H9 (cell line): Measurements from ENCODE around the gene CERK. TPM values are rescaled to one million over a fixed set of nuclear protein-coding genes. Genes with fewer than 3 reads are reported as not detected.

Experiments used
- DNase-seq: peaks from one replicate; pipeline ENCODE4 v3.0.0-alpha.2; 2017
- H2AFZ ChIP-seq: one replicate; pipeline ENCODE4 v1.6.1; 2013; ENCODE audit warnings: mild to moderate bottlenecking, low read length, control low read depth, moderate library complexity
- H2AK5ac ChIP-seq: 2 replicates; pipeline ENCODE4 v1.6.1; 2013; ENCODE audit warnings: low read length, control low read depth, mixed read lengths; ENCODE audit not compliant: insufficient read length
- H2BK120ac ChIP-seq: one replicate; pipeline ENCODE4 v1.6.1; 2013; ENCODE audit warnings: low read depth, mild to moderate bottlenecking, low read length, control low read depth, inconsistent platforms; ENCODE audit not compliant: poor library complexity, severe bottlenecking
- H2BK12ac ChIP-seq: 2 replicates; pipeline ENCODE4 v1.6.1; 2013; ENCODE audit warnings: low read length, control low read depth, mixed read lengths, low read depth; ENCODE audit not compliant: insufficient read length
- H2BK15ac ChIP-seq: 2 replicates; pipeline ENCODE4 v1.6.1; 2013; ENCODE audit warnings: low read depth, low read length, control low read depth
- H2BK20ac ChIP-seq: one replicate; pipeline ENCODE4 v1.6.1; 2013; ENCODE audit warnings: low read depth, mild to moderate bottlenecking, low read length, control low read depth, inconsistent platforms; ENCODE audit not compliant: poor library complexity, severe bottlenecking
- H2BK5ac ChIP-seq: 2 replicates; pipeline ENCODE4 v1.6.1; 2013; ENCODE audit warnings: low read length, control low read depth, mixed read lengths; ENCODE audit not compliant: insufficient read length
- H3K14ac ChIP-seq: 2 replicates; pipeline ENCODE4 v1.6.1; 2013; ENCODE audit warnings: low read length, control low read depth; ENCODE audit not compliant: insufficient read depth
- H3K18ac ChIP-seq: 2 replicates; pipeline ENCODE4 v1.6.1; 2013; ENCODE audit warnings: low read depth, mild to moderate bottlenecking, mixed read lengths, low read length, control low read depth; ENCODE audit not compliant: insufficient read length
- H3K23ac ChIP-seq: 2 replicates; pipeline ENCODE4 v1.6.1; 2013; ENCODE audit warnings: low read length, control low read depth, mixed read lengths, low read depth; ENCODE audit not compliant: insufficient read length
- H3K23me2 ChIP-seq: 2 replicates; pipeline ENCODE4 v1.6.1; 2013; ENCODE audit warnings: low read depth, mild to moderate bottlenecking, mixed read lengths, low read length, control low read depth; ENCODE audit not compliant: insufficient read length, poor library complexity, severe bottlenecking
- H3K27ac ChIP-seq: 2 replicates; pipeline ENCODE4 v1.5.1; 2013; ENCODE audit warnings: low read length, control low read depth, mixed read lengths, low read depth; ENCODE audit not compliant: insufficient read length
- H3K27me3 ChIP-seq: 2 replicates; pipeline ENCODE4 v1.6.1; 2013; ENCODE audit warnings: low read length, control low read depth, inconsistent platforms; ENCODE audit not compliant: insufficient read depth
- H3K4ac ChIP-seq: 2 replicates; pipeline ENCODE4 v1.6.1; 2013; ENCODE audit warnings: low read depth, mild to moderate bottlenecking, control low read depth, inconsistent platforms, low read length, moderate library complexity
- H3K4me1 ChIP-seq: 2 replicates; pipeline ENCODE4 v1.6.1; 2013; ENCODE audit warnings: low read length, control low read depth, inconsistent platforms; ENCODE audit not compliant: insufficient read depth
- H3K4me2 ChIP-seq: 2 replicates; pipeline ENCODE4 v1.6.1; 2013; ENCODE audit warnings: low read length, control low read depth, mixed read lengths; ENCODE audit not compliant: insufficient read length, insufficient read depth
- H3K56ac ChIP-seq: 2 replicates; pipeline ENCODE4 v1.6.1; 2013; ENCODE audit warnings: low read depth, mild to moderate bottlenecking, mixed read lengths, low read length, control low read depth; ENCODE audit not compliant: insufficient read length
- H3K79me1 ChIP-seq: 2 replicates; pipeline ENCODE4 v1.6.1; 2013; ENCODE audit warnings: low read depth, mild to moderate bottlenecking, moderate library complexity, low read length, control low read depth, inconsistent platforms; ENCODE audit not compliant: insufficient read depth, poor library complexity, severe bottlenecking
- H3K79me2 ChIP-seq: 2 replicates; pipeline ENCODE4 v1.6.1; 2013; ENCODE audit warnings: low read length, control low read depth, inconsistent platforms; ENCODE audit not compliant: insufficient read depth
- H3K9ac ChIP-seq: 2 replicates; pipeline ENCODE4 v1.6.1; 2013; ENCODE audit warnings: low read length, control low read depth, mixed read lengths; ENCODE audit not compliant: insufficient read length; ENCODE audit errors: extremely low read depth
- H3K9me3 ChIP-seq: one replicate; pipeline ENCODE4 v1.6.1; 2013; ENCODE audit warnings: low read depth, low read length, inconsistent platforms; ENCODE audit not compliant: control insufficient read depth
- H3T11ph ChIP-seq: one replicate; pipeline ENCODE4 v1.6.1; 2013; ENCODE audit warnings: mild to moderate bottlenecking, low read length, control low read depth, inconsistent platforms
- H4K20me1 ChIP-seq: one replicate; pipeline ENCODE4 v1.6.1; 2013; ENCODE audit not compliant: control insufficient read depth, insufficient read length, insufficient read depth
- H4K5ac ChIP-seq: 2 replicates; pipeline ENCODE4 v1.6.1; 2013; ENCODE audit warnings: low read depth, mild to moderate bottlenecking, mixed read lengths, low read length, control low read depth; ENCODE audit not compliant: insufficient read length
- H4K8ac ChIP-seq: replicated peaks from 2 replicates; pipeline ENCODE4 v1.6.1; 2013; ENCODE audit warnings: low read length, control low read depth, mixed read lengths, low read depth; ENCODE audit not compliant: insufficient read length
- H4K91ac ChIP-seq: 2 replicates; pipeline ENCODE4 v1.6.1; 2013; ENCODE audit warnings: low read depth, mild to moderate bottlenecking, moderate library complexity, mixed read lengths, low read length, control low read depth; ENCODE audit not compliant: insufficient read length
- H3K27ac Mint-ChIP-seq, 3 experiments: 2 replicates in 2 of 3; 3 replicates in 1 of 3; pipeline ENCODE4 v1.8.0; 2020 to 2021; ENCODE audit warnings: mixed read lengths in 3 of 3, mild to moderate bottlenecking in 1 of 3, moderate library complexity in 1 of 3
- H3K27me3 Mint-ChIP-seq: 2 replicates; pipeline ENCODE4 v1.8.0; 2021; ENCODE audit warnings: low read depth, mild to moderate bottlenecking, moderate library complexity, mixed read lengths
- H3K36me3 Mint-ChIP-seq, 3 experiments: 2 replicates in 2 of 3; 3 replicates in 1 of 3; pipeline ENCODE4 v1.8.0; 2020 to 2021; ENCODE audit warnings: low read depth in 3 of 3, mixed read lengths in 3 of 3; ENCODE audit not compliant: insufficient read depth in 1 of 3
- H3K4me1 Mint-ChIP-seq, 2 experiments: 2 replicates each; pipeline ENCODE4 v1.8.0; 2020; ENCODE audit warnings: mixed read lengths in 2 of 2
- H3K4me3 Mint-ChIP-seq, 2 experiments: 2 replicates in 1 of 2; 3 replicates in 1 of 2; pipeline ENCODE4 v1.8.0; 2020 to 2021; ENCODE audit warnings: mild to moderate bottlenecking in 2 of 2, mixed read lengths in 2 of 2, moderate library complexity in 1 of 2
- H3K9me3 Mint-ChIP-seq, 2 experiments: 2 replicates in 1 of 2; 3 replicates in 1 of 2; pipeline ENCODE4 v1.8.0; 2020; ENCODE audit warnings: mild to moderate bottlenecking in 2 of 2, mixed read lengths in 2 of 2, moderate library complexity in 1 of 2
- CTCF ChIP-seq: fragments of 200-600 bp; sonication (generic); conservative IDR thresholded peaks from 3 replicates; pipeline ENCODE4 v1.8.0; 2021; ENCODE audit warnings: antibody characterized with exemption, mild to moderate bottlenecking
- WGBS: extraction: QIAGEN DNeasy Blood & Tissue Kit; methylation state at CpG from one replicate; pipeline ENCODE4 v1.1.7; 2013; ENCODE audit warnings: missing lambda C conversion rate, low lambda C conversion rate, mixed read lengths; ENCODE audit not compliant: insufficient read length; ENCODE audit errors: extremely low coverage; 5-methylcytosine and 5-hydroxymethylcytosine counted together
- total RNA-seq: library from RNA; stranded (reverse); gene quantifications from 2 replicates; pipeline ENCODE4 v1.2.1, GENCODE V29; 2021

Gene CERK
- total RNA-seq, 1 experiment from 2014 or later: 47.1 TPM

GRCh38 chr22:46654927-46655595 is 83.0 kb downstream of the CERK start:
- H2BK12ac ChIP-seq: no peak overlapping the region
- no peak for TF ChIP-seq CTCF
- no peaks in the 10 kb centered on the region for H3K79me2 ChIP-seq
- Mint-ChIP-seq H3K4me1 (peaks cover 8% of the 10 kb centered on the region in 2 experiments), H3K9me3 (no peaks in the 10 kb centered on the region; a peak in 1 of 5 replicates), H3K4me3 (no peak overlapping the region; a peak in 1 of 5 replicates), H3K27me3 (no peaks in the 10 kb centered on the region), H3K36me3 (no peaks in the 10 kb centered on the region), H3K27ac (peak overlapping the region in 1 of 3 experiments; percentile 75; a peak in 4 of 7 replicates)
- no peak overlapping the region for H2BK15ac ChIP-seq
- no peak overlapping the region for H2BK5ac ChIP-seq
- no peak overlapping the region for H3K4me2 ChIP-seq
- no peak overlapping the region for H3K14ac ChIP-seq
- no peaks in the 10 kb centered on the region for H3K9me3 ChIP-seq
- H3K56ac ChIP-seq: no peak overlapping the region
- no peak overlapping the region for H2BK20ac ChIP-seq
- H4K5ac ChIP-seq: no peak overlapping the region
- H2BK120ac ChIP-seq: no peak overlapping the region
- H3K18ac ChIP-seq: no peak overlapping the region
- H3K4me1 ChIP-seq: no peaks in the 10 kb centered on the region
- H3K79me1 ChIP-seq: no peaks in the 10 kb centered on the region
- H2AFZ ChIP-seq: no peak overlapping the region
- no peak overlapping the region for H3T11ph ChIP-seq
- H4K91ac ChIP-seq: no peak overlapping the region
- no peak overlapping the region for H3K4ac ChIP-seq
- H3K27ac ChIP-seq: no peak overlapping the region
- no peak overlapping the region for H3K9ac ChIP-seq
- DNase-seq: no peak
- whole genome bisulfite sequencing: no CpG with 5 or more reads among the region's 14 CpGs
- H3K27me3 ChIP-seq: no peaks in the 10 kb centered on the region
- no peaks in the 10 kb centered on the region for H4K20me1 ChIP-seq
- no peak overlapping the region for H3K23ac ChIP-seq
- H4K8ac ChIP-seq: no peak overlapping the region
- no peak overlapping the region for H2AK5ac ChIP-seq
- H3K23me2 ChIP-seq: no peaks in the 10 kb centered on the region
